ENCODE results near the gene HECTD4.

GRCh38 chr12:112233242-112233641 lies 149.0 kb downstream of the HECTD4 start:
- TF ChIP-seq KAT8 (IDR thresholded peaks at IDR 0.05; ENCODE audit: low read depth) (no peak), ESRRA (IDR thresholded peaks at IDR 0.05; ENCODE audit: borderline replicate concordance, low read depth) (no peak), CEBPB (tag; IDR thresholded peaks at IDR 0.05) (no peak), CTCF (IDR thresholded peaks at IDR 0.05 in 2 of 3, conservative IDR thresholded peaks at IDR 0.05 in 1 of 3; ENCODE audit: insufficient read depth in 2 of 3, low read depth in 1 of 3, low read length in 3 of 3) (no peak), RBM39 (optimal IDR thresholded peaks at IDR 0.05; ENCODE audit: low read depth, low read length) (no peak), RNF2 (IDR thresholded peaks at IDR 0.05) (no peak), ZC3H8 (IDR thresholded peaks at IDR 0.05) (no peak), MYBL2 (IDR thresholded peaks at IDR 0.05; ENCODE audit: low read depth) (no peak), MYBL2 (CRISPR knock-in tag; IDR thresholded peaks at IDR 0.05; ENCODE audit: borderline replicate concordance) (no peak), JUNB (CRISPR knock-in tag; conservative IDR thresholded peaks at IDR 0.05) (no peak)
- TF ChIP-seq, protein P1, sequence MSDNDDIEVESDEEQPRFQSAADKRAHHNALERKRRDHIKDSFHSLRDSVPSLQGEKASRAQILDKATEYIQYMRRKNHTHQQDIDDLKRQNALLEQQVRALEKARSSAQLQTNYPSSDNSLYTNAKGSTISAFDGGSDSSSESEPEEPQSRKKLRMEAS (CRISPR knock-in tag; IDR thresholded peaks at IDR 0.05): no peak
- TF ChIP-seq, protein P2, sequence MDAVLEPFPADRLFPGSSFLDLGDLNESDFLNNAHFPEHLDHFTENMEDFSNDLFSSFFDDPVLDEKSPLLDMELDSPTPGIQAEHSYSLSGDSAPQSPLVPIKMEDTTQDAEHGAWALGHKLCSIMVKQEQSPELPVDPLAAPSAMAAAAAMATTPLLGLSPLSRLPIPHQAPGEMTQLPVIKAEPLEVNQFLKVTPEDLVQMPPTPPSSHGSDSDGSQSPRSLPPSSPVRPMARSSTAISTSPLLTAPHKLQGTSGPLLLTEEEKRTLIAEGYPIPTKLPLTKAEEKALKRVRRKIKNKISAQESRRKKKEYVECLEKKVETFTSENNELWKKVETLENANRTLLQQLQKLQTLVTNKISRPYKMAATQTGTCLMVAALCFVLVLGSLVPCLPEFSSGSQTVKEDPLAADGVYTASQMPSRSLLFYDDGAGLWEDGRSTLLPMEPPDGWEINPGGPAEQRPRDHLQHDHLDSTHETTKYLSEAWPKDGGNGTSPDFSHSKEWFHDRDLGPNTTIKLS (IDR thresholded peaks at IDR 0.05; ENCODE audit: borderline replicate concordance, low read depth): no peak

Measured in K562 (cell line).